WTC11 (cell line): ENCODE data around the gene ATF7. TPM values are rescaled to one million over a fixed set of nuclear protein-coding genes. Genes with fewer than 3 reads are reported as not detected.

ENCODE experiments used
- ATAC-seq: fragments of 200-7000 bp; cut with Tn5 transposase; 2 replicates; pipeline ENCODE4 v1.10.0; 2021; ENCODE audit warnings: mild to moderate bottlenecking, moderate library complexity
- CTCF ChIA-PET: fragments of 300-600 bp; sonication (Branson Sonifier 250); formaldehyde crosslinking; loops from one replicate; lab custom pipeline; 2021; ENCODE audit warnings: antibody characterized with exemption; lab: Charles Lee
- POLR2A ChIA-PET: fragments of 350-600 bp; sonication (Branson Sonifier 250); formaldehyde crosslinking; loops from one replicate; lab custom pipeline; 2021; ENCODE audit warnings: antibody characterized with exemption; lab: Charles Lee
- DNase-seq: peaks from one replicate; pipeline ENCODE4 v3.0.0; 2021; ENCODE audit warnings: low spot score
- H3K27ac Mint-ChIP-seq: 2 replicates; pipeline ENCODE4 v1.8.0; 2021; ENCODE audit warnings: mixed read lengths
- H3K27me3 Mint-ChIP-seq: 2 replicates; pipeline ENCODE4 v1.8.0; 2021; ENCODE audit warnings: low read depth, mild to moderate bottlenecking, moderate library complexity, mixed read lengths
- H3K36me3 Mint-ChIP-seq: 2 replicates; pipeline ENCODE4 v1.8.0; 2021; ENCODE audit warnings: mixed read lengths
- H3K4me1 Mint-ChIP-seq: 2 replicates; pipeline ENCODE4 v1.8.0; 2022; ENCODE audit warnings: mixed read lengths
- H3K4me3 Mint-ChIP-seq: 2 replicates; pipeline ENCODE4 v1.8.0; 2021; ENCODE audit warnings: mild to moderate bottlenecking, moderate library complexity, mixed read lengths
- H3K9me3 Mint-ChIP-seq: 2 replicates; pipeline ENCODE4 v1.8.0; 2021; ENCODE audit warnings: mixed read lengths
- CREB1 ChIP-seq: sonication (generic); formaldehyde crosslinking; IDR thresholded peaks from 2 replicates; pipeline ENCODE4 v1.8.0; 2023; ENCODE audit warnings: mild to moderate bottlenecking, missing genetic modification reagents
- ETV6 ChIP-seq: sonication (generic); formaldehyde crosslinking; IDR thresholded peaks from 2 replicates; pipeline ENCODE4 v1.8.1; 2022; ENCODE audit warnings: mild to moderate bottlenecking, missing genetic modification reagents
- FOXJ3 ChIP-seq: sonication (generic); formaldehyde crosslinking; IDR thresholded peaks from 2 replicates; pipeline ENCODE4 v1.9.0; 2021; ENCODE audit warnings: missing genetic modification reagents, mild to moderate bottlenecking, borderline replicate concordance
- GRHL2 ChIP-seq: fragments of 250-450 bp; sonication (Bioruptor Pico); IDR thresholded peaks from 2 replicates; pipeline ENCODE4 v1.8.0; 2022; ENCODE audit warnings: mild to moderate bottlenecking, moderate library complexity; ENCODE audit not compliant: insufficient replicate concordance, severe bottlenecking
- NFE2L1 ChIP-seq: sonication (generic); formaldehyde crosslinking; IDR thresholded peaks from 2 replicates; pipeline ENCODE4 v1.8.1; 2023; ENCODE audit warnings: missing genetic modification reagents
- NFYB ChIP-seq: sonication (generic); formaldehyde crosslinking; conservative IDR thresholded peaks from 2 replicates; pipeline ENCODE4 v1.8.0; 2022; ENCODE audit warnings: low read depth, missing genetic modification reagents
- SMAD3 ChIP-seq: sonication (generic); formaldehyde crosslinking; IDR thresholded peaks from 2 replicates; pipeline ENCODE4 v1.8.0; 2022; ENCODE audit warnings: missing genetic modification reagents, mild to moderate bottlenecking, borderline replicate concordance
- SMAD4 ChIP-seq: sonication (generic); formaldehyde crosslinking; IDR thresholded peaks from 2 replicates; pipeline ENCODE4 v1.8.0; 2022; ENCODE audit warnings: mild to moderate bottlenecking, missing genetic modification reagents
- SOX15 ChIP-seq: fragments of 250-450 bp; sonication (Bioruptor Pico); IDR thresholded peaks from 2 replicates; pipeline ENCODE4 v1.9.0; 2021; ENCODE audit warnings: mild to moderate bottlenecking
- ZBTB21 ChIP-seq: sonication (generic); formaldehyde crosslinking; IDR thresholded peaks from 2 replicates; pipeline ENCODE4 v1.8.1; 2023; ENCODE audit warnings: mild to moderate bottlenecking, missing genetic modification reagents, borderline replicate concordance
- ZNF138 ChIP-seq: sonication (generic); formaldehyde crosslinking; conservative IDR thresholded peaks from 2 replicates; pipeline ENCODE4 v1.8.1; 2022; ENCODE audit warnings: mild to moderate bottlenecking, moderate library complexity, missing genetic modification reagents
- ZNF219 ChIP-seq: sonication (generic); formaldehyde crosslinking; IDR thresholded peaks from 2 replicates; pipeline ENCODE4 v1.8.0; 2023; ENCODE audit warnings: missing genetic modification reagents, mild to moderate bottlenecking, borderline replicate concordance
- ZNF317 ChIP-seq: sonication (generic); formaldehyde crosslinking; IDR thresholded peaks from 2 replicates; pipeline ENCODE4 v1.8.1; 2023; ENCODE audit warnings: low read depth, mild to moderate bottlenecking, moderate library complexity, missing genetic modification reagents, borderline replicate concordance
- ZNF671 ChIP-seq: fragments of 250-450 bp; sonication (Bioruptor Pico); IDR thresholded peaks from 2 replicates; pipeline ENCODE4 v1.8.0; 2021; ENCODE audit warnings: mild to moderate bottlenecking
- total RNA-seq: library from RNA; stranded (reverse); gene quantifications from 3 replicates; pipeline ENCODE4 v1.2.3, GENCODE V29; 2021
- TF ChIP-seq, protein P1 (sequence below): sonication (generic); formaldehyde crosslinking; IDR thresholded peaks from 2 replicates; pipeline ENCODE4 v1.8.1; 2023; ENCODE audit warnings: mild to moderate bottlenecking, missing genetic modification reagents
- TF ChIP-seq, protein P2 (sequence below): fragments of 250-450 bp; sonication (Bioruptor Pico); IDR thresholded peaks from 2 replicates; pipeline ENCODE4 v1.9.0; 2021; ENCODE audit warnings: mild to moderate bottlenecking
- TF ChIP-seq, protein P3 (sequence below): sonication (generic); formaldehyde crosslinking; IDR thresholded peaks from 2 replicates; pipeline ENCODE4 v1.8.1; 2022; ENCODE audit warnings: missing genetic modification reagents, borderline replicate concordance
- TF ChIP-seq, protein P4 (sequence below): fragments of 250-450 bp; sonication (Bioruptor Pico); conservative IDR thresholded peaks from 2 replicates; pipeline ENCODE4 v1.9.0; 2021; ENCODE audit warnings: mild to moderate bottlenecking
- TF ChIP-seq, protein P5 (sequence below): sonication (generic); formaldehyde crosslinking; IDR thresholded peaks from 2 replicates; pipeline ENCODE4 v1.8.0; 2023; ENCODE audit warnings: missing genetic modification reagents, mild to moderate bottlenecking, borderline replicate concordance
- TF ChIP-seq, protein P6 (sequence below): sonication (generic); formaldehyde crosslinking; conservative IDR thresholded peaks from 2 replicates; pipeline ENCODE4 v1.8.1; 2022; ENCODE audit warnings: mild to moderate bottlenecking, missing genetic modification reagents

ATF7 gene
- total RNA-seq, 1 experiment from 2014 or later, result 16.3 TPM

DNA sequence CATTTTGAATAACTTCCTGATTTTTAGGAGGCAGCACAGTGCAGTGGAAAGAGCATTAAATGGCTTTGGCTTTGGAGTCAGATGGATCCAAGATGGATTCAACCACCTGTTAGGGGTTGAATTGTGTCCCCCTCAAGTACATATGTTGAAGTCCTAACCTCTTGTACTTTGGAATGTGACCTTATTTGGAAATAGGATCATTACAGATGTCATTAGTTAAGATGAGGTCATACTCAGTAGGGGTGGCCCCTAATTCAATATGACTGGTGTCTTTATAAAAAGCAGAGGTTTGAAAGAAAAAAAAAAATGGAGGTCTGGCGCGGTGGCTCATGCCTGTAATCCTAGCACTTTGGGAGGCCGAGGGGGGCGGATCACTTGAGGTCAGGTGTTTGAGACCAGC is 30.9 kb upstream of the ATF7 start:
- Mint-ChIP-seq H3K4me3 (no peak overlapping the region), H3K9me3 (no peaks in the 10 kb centered on the region), H3K36me3 (peaks cover 6% of the 10 kb centered on the region), H3K27me3 (no peaks in the 10 kb centered on the region), H3K4me1 (peaks cover 14% of the 10 kb centered on the region), H3K27ac (no peak overlapping the region)
- no peak for DNase-seq
- ChIA-PET POLR2A (no interaction called here), CTCF (interaction anchor here (0.7 to 3.3 kb wide), 2 partner anchors 114 to 534 kb away, joined by 3 to 24 read pairs; no protein-coding TSS in a partner anchor)
- no peak for ATAC-seq
- TF ChIP-seq, protein P1, sequence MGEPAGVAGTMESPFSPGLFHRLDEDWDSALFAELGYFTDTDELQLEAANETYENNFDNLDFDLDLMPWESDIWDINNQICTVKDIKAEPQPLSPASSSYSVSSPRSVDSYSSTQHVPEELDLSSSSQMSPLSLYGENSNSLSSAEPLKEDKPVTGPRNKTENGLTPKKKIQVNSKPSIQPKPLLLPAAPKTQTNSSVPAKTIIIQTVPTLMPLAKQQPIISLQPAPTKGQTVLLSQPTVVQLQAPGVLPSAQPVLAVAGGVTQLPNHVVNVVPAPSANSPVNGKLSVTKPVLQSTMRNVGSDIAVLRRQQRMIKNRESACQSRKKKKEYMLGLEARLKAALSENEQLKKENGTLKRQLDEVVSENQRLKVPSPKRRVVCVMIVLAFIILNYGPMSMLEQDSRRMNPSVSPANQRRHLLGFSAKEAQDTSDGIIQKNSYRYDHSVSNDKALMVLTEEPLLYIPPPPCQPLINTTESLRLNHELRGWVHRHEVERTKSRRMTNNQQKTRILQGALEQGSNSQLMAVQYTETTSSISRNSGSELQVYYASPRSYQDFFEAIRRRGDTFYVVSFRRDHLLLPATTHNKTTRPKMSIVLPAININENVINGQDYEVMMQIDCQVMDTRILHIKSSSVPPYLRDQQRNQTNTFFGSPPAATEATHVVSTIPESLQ (CRISPR knock-in tag), result no peak
- TF ChIP-seq, protein P2, sequence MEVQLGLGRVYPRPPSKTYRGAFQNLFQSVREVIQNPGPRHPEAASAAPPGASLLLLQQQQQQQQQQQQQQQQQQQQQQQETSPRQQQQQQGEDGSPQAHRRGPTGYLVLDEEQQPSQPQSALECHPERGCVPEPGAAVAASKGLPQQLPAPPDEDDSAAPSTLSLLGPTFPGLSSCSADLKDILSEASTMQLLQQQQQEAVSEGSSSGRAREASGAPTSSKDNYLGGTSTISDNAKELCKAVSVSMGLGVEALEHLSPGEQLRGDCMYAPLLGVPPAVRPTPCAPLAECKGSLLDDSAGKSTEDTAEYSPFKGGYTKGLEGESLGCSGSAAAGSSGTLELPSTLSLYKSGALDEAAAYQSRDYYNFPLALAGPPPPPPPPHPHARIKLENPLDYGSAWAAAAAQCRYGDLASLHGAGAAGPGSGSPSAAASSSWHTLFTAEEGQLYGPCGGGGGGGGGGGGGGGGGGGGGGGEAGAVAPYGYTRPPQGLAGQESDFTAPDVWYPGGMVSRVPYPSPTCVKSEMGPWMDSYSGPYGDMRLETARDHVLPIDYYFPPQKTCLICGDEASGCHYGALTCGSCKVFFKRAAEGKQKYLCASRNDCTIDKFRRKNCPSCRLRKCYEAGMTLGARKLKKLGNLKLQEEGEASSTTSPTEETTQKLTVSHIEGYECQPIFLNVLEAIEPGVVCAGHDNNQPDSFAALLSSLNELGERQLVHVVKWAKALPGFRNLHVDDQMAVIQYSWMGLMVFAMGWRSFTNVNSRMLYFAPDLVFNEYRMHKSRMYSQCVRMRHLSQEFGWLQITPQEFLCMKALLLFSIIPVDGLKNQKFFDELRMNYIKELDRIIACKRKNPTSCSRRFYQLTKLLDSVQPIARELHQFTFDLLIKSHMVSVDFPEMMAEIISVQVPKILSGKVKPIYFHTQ (CRISPR knock-in tag), result no peak
- TF ChIP-seq SOX15 (CRISPR knock-in tag) (no peak), CREB1 (CRISPR knock-in tag) (no peak), ZNF219 (no peak), ETV6 (no peak), SMAD4 (CRISPR knock-in tag) (no peak), ZNF138 (no peak), SMAD3 (no peak), GRHL2 (CRISPR knock-in tag) (no peak), ZNF317 (CRISPR knock-in tag) (no peak), ZNF671 (CRISPR knock-in tag) (no peak), NFYB (CRISPR knock-in tag) (no peak), ZBTB21 (CRISPR knock-in tag) (no peak), FOXJ3 (no peak), NFE2L1 (no peak)
- TF ChIP-seq, protein P3, sequence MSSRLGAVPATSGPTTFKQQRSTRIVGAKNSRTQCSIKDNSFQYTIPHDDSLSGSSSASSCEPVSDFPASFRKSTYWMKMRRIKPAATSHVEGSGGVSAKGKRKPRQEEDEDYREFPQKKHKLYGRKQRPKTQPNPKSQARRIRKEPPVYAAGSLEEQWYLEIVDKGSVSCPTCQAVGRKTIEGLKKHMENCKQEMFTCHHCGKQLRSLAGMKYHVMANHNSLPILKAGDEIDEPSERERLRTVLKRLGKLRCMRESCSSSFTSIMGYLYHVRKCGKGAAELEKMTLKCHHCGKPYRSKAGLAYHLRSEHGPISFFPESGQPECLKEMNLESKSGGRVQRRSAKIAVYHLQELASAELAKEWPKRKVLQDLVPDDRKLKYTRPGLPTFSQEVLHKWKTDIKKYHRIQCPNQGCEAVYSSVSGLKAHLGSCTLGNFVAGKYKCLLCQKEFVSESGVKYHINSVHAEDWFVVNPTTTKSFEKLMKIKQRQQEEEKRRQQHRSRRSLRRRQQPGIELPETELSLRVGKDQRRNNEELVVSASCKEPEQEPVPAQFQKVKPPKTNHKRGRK (CRISPR knock-in tag), result no peak
- TF ChIP-seq, protein P4, sequence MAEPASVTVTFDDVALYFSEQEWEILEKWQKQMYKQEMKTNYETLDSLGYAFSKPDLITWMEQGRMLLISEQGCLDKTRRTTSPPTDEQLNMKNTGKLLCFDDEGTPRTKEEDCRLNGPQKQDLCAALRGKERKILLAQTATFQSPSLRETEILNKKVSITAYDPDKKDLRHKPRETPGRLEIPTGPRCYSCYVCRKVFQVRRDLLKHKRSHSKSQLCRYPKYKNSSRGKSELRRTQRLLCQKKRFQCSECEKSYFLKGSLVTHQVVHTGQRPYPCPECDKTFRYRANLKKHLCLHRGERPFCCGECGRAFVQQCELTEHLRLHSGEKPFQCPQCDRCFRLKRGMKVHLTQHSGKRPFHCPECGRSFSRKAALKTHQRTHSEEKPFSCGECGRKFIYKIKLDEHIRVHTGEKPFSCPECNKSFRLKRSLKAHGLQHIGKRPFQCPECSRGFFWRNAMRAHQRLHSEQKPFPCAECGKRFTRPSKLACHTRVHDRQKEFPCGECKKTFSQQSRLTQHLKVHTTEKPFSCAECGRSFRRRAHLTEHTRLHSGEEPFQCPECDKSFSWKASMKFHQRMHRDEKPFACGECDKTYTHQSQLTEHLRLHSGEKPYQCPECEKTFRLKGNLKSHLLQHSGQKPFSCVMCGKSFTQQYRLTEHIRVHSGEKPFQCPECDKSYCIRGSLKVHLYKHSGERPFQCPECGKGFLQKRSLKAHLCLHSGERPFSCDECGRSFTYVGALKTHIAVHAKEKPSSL, result no peak
- TF ChIP-seq, protein P5, sequence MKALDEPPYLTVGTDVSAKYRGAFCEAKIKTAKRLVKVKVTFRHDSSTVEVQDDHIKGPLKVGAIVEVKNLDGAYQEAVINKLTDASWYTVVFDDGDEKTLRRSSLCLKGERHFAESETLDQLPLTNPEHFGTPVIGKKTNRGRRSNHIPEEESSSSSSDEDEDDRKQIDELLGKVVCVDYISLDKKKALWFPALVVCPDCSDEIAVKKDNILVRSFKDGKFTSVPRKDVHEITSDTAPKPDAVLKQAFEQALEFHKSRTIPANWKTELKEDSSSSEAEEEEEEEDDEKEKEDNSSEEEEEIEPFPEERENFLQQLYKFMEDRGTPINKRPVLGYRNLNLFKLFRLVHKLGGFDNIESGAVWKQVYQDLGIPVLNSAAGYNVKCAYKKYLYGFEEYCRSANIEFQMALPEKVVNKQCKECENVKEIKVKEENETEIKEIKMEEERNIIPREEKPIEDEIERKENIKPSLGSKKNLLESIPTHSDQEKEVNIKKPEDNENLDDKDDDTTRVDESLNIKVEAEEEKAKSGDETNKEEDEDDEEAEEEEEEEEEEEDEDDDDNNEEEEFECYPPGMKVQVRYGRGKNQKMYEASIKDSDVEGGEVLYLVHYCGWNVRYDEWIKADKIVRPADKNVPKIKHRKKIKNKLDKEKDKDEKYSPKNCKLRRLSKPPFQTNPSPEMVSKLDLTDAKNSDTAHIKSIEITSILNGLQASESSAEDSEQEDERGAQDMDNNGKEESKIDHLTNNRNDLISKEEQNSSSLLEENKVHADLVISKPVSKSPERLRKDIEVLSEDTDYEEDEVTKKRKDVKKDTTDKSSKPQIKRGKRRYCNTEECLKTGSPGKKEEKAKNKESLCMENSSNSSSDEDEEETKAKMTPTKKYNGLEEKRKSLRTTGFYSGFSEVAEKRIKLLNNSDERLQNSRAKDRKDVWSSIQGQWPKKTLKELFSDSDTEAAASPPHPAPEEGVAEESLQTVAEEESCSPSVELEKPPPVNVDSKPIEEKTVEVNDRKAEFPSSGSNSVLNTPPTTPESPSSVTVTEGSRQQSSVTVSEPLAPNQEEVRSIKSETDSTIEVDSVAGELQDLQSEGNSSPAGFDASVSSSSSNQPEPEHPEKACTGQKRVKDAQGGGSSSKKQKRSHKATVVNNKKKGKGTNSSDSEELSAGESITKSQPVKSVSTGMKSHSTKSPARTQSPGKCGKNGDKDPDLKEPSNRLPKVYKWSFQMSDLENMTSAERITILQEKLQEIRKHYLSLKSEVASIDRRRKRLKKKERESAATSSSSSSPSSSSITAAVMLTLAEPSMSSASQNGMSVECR, result no peak
- TF ChIP-seq, protein P6, sequence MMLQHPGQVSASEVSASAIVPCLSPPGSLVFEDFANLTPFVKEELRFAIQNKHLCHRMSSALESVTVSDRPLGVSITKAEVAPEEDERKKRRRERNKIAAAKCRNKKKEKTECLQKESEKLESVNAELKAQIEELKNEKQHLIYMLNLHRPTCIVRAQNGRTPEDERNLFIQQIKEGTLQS (CRISPR knock-in tag), result no peak
